ENCODE measurements around the gene GALNT8. TPM values are rescaled to one million over a fixed set of nuclear protein-coding genes. Genes with fewer than 3 reads are reported as not detected.

Gene GALNT8
- polyA plus RNA-seq, 1 experiment, result not detected

GRCh38 chr12:4771960-4772566 is 51.9 kb downstream of the GALNT8 start:
- POLR2A ChIA-PET, result no interaction called here
- Histone ChIP-seq H3K4me3 (ENCODE audit: low read depth, low read length) (no peak overlapping the region), H3K36me3 (ENCODE audit: control insufficient read depth, insufficient read depth, low read length) (no peaks in the 10 kb centered on the region), H3K27me3 (ENCODE audit: control insufficient read depth, insufficient read depth, low read length) (no peaks in the 10 kb centered on the region)
- CTCF ChIA-PET, result no interaction called here
- TF ChIP-seq CTCF (IDR thresholded peaks at IDR 0.05; ENCODE audit: insufficient read depth, low read depth, low read length), result no peak
- DNase-seq (ENCODE audit: low read depth), result no peak

GRCh38 chr12:4775936-4776335 is 55.7 kb downstream of the GALNT8 start:
- CTCF ChIA-PET, result no interaction called here
- no peaks in the 10 kb centered on the region; the same call in 1 of the 2 replicates for H3K27me3 ChIP-seq (ENCODE audit: control insufficient read depth, insufficient read depth, low read length)
- POLR2A ChIA-PET, result no interaction called here
- no peak for DNase-seq (ENCODE audit: low read depth)
- H3K36me3 ChIP-seq (ENCODE audit: control insufficient read depth, insufficient read depth, low read length), result no peaks in the 10 kb centered on the region
- no peak overlapping the region for H3K4me3 ChIP-seq (ENCODE audit: low read depth, low read length)
- TF ChIP-seq CTCF (IDR thresholded peaks at IDR 0.05; ENCODE audit: insufficient read depth, low read depth, low read length), result no peak

- CTCF ChIA-PET, result interaction anchor here (0.5 kb wide), 1 partner anchor 321 kb away, joined by 3 read pairs; no protein-coding TSS in a partner anchor
- Histone ChIP-seq H3K36me3 (ENCODE audit: control insufficient read depth, insufficient read depth, low read length) (no peaks in the 10 kb centered on the region), H3K4me3 (ENCODE audit: low read depth, low read length) (no peak overlapping the region), H3K27me3 (ENCODE audit: control insufficient read depth, insufficient read depth, low read length) (no peaks in the 10 kb centered on the region; the same call in 1 of the 2 replicates)
- DNase-seq (ENCODE audit: low read depth), result no peak
- TF ChIP-seq CTCF (IDR thresholded peaks at IDR 0.05; ENCODE audit: insufficient read depth, low read depth, low read length), result no peak
- POLR2A ChIA-PET, result no interaction called here
These were observed 59.5 kb downstream of the GALNT8 start for GRCh38 chr12:4779749-4780148.

- ChIA-PET CTCF (interaction anchor here (1.4 kb wide), 1 partner anchor 23 kb away, joined by 8 read pairs; no protein-coding TSS in a partner anchor), POLR2A (no interaction called here)
- DNase-seq (ENCODE audit: low read depth), result no peak
- H3K4me3 ChIP-seq (ENCODE audit: low read depth, low read length), result no peak overlapping the region
- no peaks in the 10 kb centered on the region; the same call in 1 of the 2 replicates for H3K27me3 ChIP-seq (ENCODE audit: control insufficient read depth, insufficient read depth, low read length)
- no peak for TF ChIP-seq CTCF (IDR thresholded peaks at IDR 0.05; ENCODE audit: insufficient read depth, low read depth, low read length)
- no peaks in the 10 kb centered on the region for H3K36me3 ChIP-seq (ENCODE audit: control insufficient read depth, insufficient read depth, low read length)
These were observed 60.7 kb downstream of the GALNT8 start for GRCh38 chr12:4780641-4781611.

GRCh38 chr12:4784404-4785054 is 64.3 kb downstream of the GALNT8 start:
- no peak overlapping the region for H3K4me3 ChIP-seq (ENCODE audit: low read depth, low read length)
- TF ChIP-seq CTCF (IDR thresholded peaks at IDR 0.05; ENCODE audit: insufficient read depth, low read depth, low read length), result no peak
- ChIA-PET CTCF (no interaction called here), POLR2A (no interaction called here)
- H3K36me3 ChIP-seq (ENCODE audit: control insufficient read depth, insufficient read depth, low read length), result no peaks in the 10 kb centered on the region
- H3K27me3 ChIP-seq (ENCODE audit: control insufficient read depth, insufficient read depth, low read length), result no peaks in the 10 kb centered on the region
- no peak for DNase-seq (ENCODE audit: low read depth)

Measured in BJ (cell line).